K562 (cell line): ENCODE results near the gene LAPTM5. TPM values are rescaled to one million over a fixed set of nuclear protein-coding genes. Genes with fewer than 3 reads are reported as not detected.
A peak's percentile ranks its signal among the peaks of the same experiment; 100 is the strongest.

Source experiments
- ARID3B ChIP-seq: fragments of 250-450 bp; sonication (Bioruptor Pico); IDR thresholded peaks from 2 replicates; pipeline ENCODE4 v1.4.0; 2020; ENCODE audit warnings: borderline replicate concordance
- CREM ChIP-seq: IDR thresholded peaks from 2 replicates; pipeline ENCODE4 v1.6.1; 2014; ENCODE audit warnings: antibody characterized with exemption, low read depth
- ELF4 ChIP-seq: fragments of 450-650 bp; formaldehyde crosslinking; IDR thresholded peaks from 2 replicates; pipeline ENCODE4 v1.4.0; 2022; ENCODE audit warnings: missing genetic modification characterization
- EP400 ChIP-seq: fragments of 450-650 bp; IDR thresholded peaks from 2 replicates; pipeline ENCODE4 v1.6.1; 2017; ENCODE audit warnings: antibody characterized with exemption, mild to moderate bottlenecking, moderate library complexity
- GTF2B ChIP-seq: IDR thresholded peaks from 2 replicates; pipeline ENCODE4 v1.6.1; 2011; ENCODE audit not compliant: insufficient read length; ENCODE audit errors: extremely low read depth
- HEY1 ChIP-seq: fragments of 250-450 bp; sonication (Bioruptor Pico); IDR thresholded peaks from 2 replicates; pipeline ENCODE4 v1.5.0; 2020; ENCODE audit warnings: mild to moderate bottlenecking, moderate library complexity, borderline replicate concordance
- KLF1 ChIP-seq: fragments of 450-650 bp; IDR thresholded peaks from 2 replicates; pipeline ENCODE4 v1.6.1; 2016; ENCODE audit warnings: missing genetic modification characterization, missing compliant biosample characterization
- KLF6 ChIP-seq: fragments of 250-450 bp; sonication (Bioruptor Pico); IDR thresholded peaks from 2 replicates; pipeline ENCODE4 v1.4.0; 2020; ENCODE audit warnings: mild to moderate bottlenecking, moderate library complexity, borderline replicate concordance
- NONO ChIP-seq, 2 experiments: fragments of 200-400 bp in 1 of 2; fragments of 450-650 bp in 1 of 2; formaldehyde crosslinking in 1 of 2; IDR thresholded peaks; 2 replicates each; pipeline ENCODE4 v1.6.1; 2017; ENCODE audit warnings: low read depth in 2 of 2, mild to moderate bottlenecking in 2 of 2, moderate library complexity in 2 of 2, low read length in 1 of 2
- OTX1 ChIP-seq: fragments of 450-650 bp; formaldehyde crosslinking; IDR thresholded peaks from 2 replicates; pipeline ENCODE4 v1.4.0; 2022; ENCODE audit warnings: mild to moderate bottlenecking
- PHB2 ChIP-seq: fragments of 450-650 bp; IDR thresholded peaks from 2 replicates; pipeline ENCODE4 v1.6.1; 2017; ENCODE audit warnings: low read depth
- PHF21A ChIP-seq: fragments of 450-650 bp; IDR thresholded peaks from 2 replicates; pipeline ENCODE4 v1.6.1; 2017; ENCODE audit warnings: low read depth, borderline replicate concordance
- POLR2AphosphoS2 ChIP-seq: IDR thresholded peaks from 2 replicates; pipeline ENCODE4 v1.6.1; 2012; ENCODE audit warnings: low read length, improper control_type of control experiment
- RCOR1 ChIP-seq, 2 experiments: IDR thresholded peaks; 2 replicates each; pipeline ENCODE4 v1.6.1; 2012; ENCODE audit warnings: low read depth in 2 of 2, low read length in 2 of 2, borderline replicate concordance in 1 of 2, improper control_type of control experiment in 1 of 2
- SMARCC2 ChIP-seq: fragments of 450-650 bp; IDR thresholded peaks from 2 replicates; pipeline ENCODE4 v1.6.1; 2017; ENCODE audit warnings: antibody characterized with exemption, moderate library complexity, mild to moderate bottlenecking, low read depth
- TCFL5 ChIP-seq: fragments of 250-450 bp; sonication (Bioruptor Pico); conservative IDR thresholded peaks from 2 replicates; pipeline ENCODE4 v1.6.1; 2021; ENCODE audit warnings: mild to moderate bottlenecking, moderate library complexity, matching md5 sums
- TFAP4 ChIP-seq: sonication (generic); formaldehyde crosslinking; IDR thresholded peaks from 2 replicates; pipeline ENCODE4 v1.8.0; 2022; ENCODE audit warnings: missing genetic modification reagents, mild to moderate bottlenecking, moderate library complexity, borderline replicate concordance
- THRB ChIP-seq: fragments of 450-650 bp; formaldehyde crosslinking; conservative IDR thresholded peaks from 2 replicates; pipeline ENCODE4 v1.4.0; 2022; ENCODE audit warnings: mild to moderate bottlenecking, missing genetic modification characterization
- TOE1 ChIP-seq, 2 experiments: fragments of 450-650 bp in 1 of 2; sonication (generic) in 1 of 2; formaldehyde crosslinking in 1 of 2; IDR thresholded peaks; 2 replicates each; pipeline versions ENCODE4 v1.7.1 to v1.8.0; 2016 to 2022; ENCODE audit warnings: borderline replicate concordance in 2 of 2, mild to moderate bottlenecking in 2 of 2, antibody characterized with exemption in 1 of 2, inconsistent platforms in 1 of 2, low read depth in 1 of 2, missing genetic modification reagents in 1 of 2, moderate library complexity in 1 of 2
- ZNF146 ChIP-seq: IDR thresholded peaks from one replicate; pipeline ENCODE4 v1.6.1; 2018; ENCODE audit warnings: missing compliant biosample characterization; ENCODE audit not compliant: unreplicated experiment
- ZNF644 ChIP-seq: fragments of 200-800 bp; sonication (Bioruptor generic); IDR thresholded peaks from 2 replicates; pipeline ENCODE4 v1.6.1; 2016; ENCODE audit warnings: low read depth, missing genetic modification characterization, missing compliant biosample characterization
- ZNF707 ChIP-seq: fragments of 250-450 bp; sonication (Bioruptor Pico); conservative IDR thresholded peaks from 2 replicates; pipeline ENCODE4 v1.8.0; 2022; ENCODE audit warnings: inconsistent platforms, mild to moderate bottlenecking, moderate library complexity
- ZNF764 ChIP-seq: fragments of 250-450 bp; sonication (Bioruptor Pico); IDR thresholded peaks from 2 replicates; pipeline ENCODE4 v1.4.0; 2020; ENCODE audit warnings: low read depth, mild to moderate bottlenecking, moderate library complexity
- polyA plus RNA-seq, 8 experiments: library from polyadenylated mRNA; depleted of rRNA in 4 of 8; stranded (reverse) in 5 of 8; unstranded in 3 of 8; fragments of >200 nt; fragmentation: Nextera tagmentation in 2 of 8; fragmentation: Illumina TruSeq in 1 of 8; extraction: Ambion mirVana in 2 of 8; extraction: Trizol in 1 of 8; gene quantifications; 2 replicates each; pipeline versions ENCODE4 v1.2.1 to v1.2.3, GENCODE V29; 2011 to 2014; ENCODE audit warnings: inconsistent platforms in 1 of 8, missing spikeins in 1 of 8
- total RNA-seq, 7 experiments: library from RNA; depleted of rRNA in 6 of 7; stranded (reverse); fragments of >200 nt in 6 of 7; fragmentation: Illumina TruSeq in 2 of 7; extraction: Trizol in 2 of 7; gene quantifications; 2 replicates each; pipeline versions ENCODE4 v1.2.1 to v1.2.3, GENCODE V29; 2011 to 2021; ENCODE audit warnings: low replicate concordance in 1 of 7

The LAPTM5 gene
- total and polyA plus RNA-seq, 9 of the 15 experiments (the other 6 are each of a cell fraction or from before 2014, with no cell fraction given), result 2.4 to 47.3 (median 20.3) TPM

- TF ChIP-seq ZNF707, result no peak; the same call in 1 of the 2 replicates
- no peak for TF ChIP-seq KLF1
- TF ChIP-seq EP400, result no peak
- no peak for TF ChIP-seq HEY1
- TF ChIP-seq ARID3B (CRISPR knock-in tag), result 0 out of 2 replicates have a peak, but pooled peaks have one; percentile 71
- TF ChIP-seq GTF2B, result no peak
- no peak for TF ChIP-seq OTX1 (CRISPR knock-in tag)
- TF ChIP-seq TCFL5, result 0 out of 2 replicates have a peak, but pooled peaks have one; percentile 15
- TF ChIP-seq RCOR1 (IDR thresholded peaks at IDR 0.05; ENCODE audit: borderline replicate concordance in 1 of 2, low read depth in 2 of 2, low read length in 2 of 2), result peak; percentile 53 to 84
- no peak for TF ChIP-seq POLR2AphosphoS2
- no peak for TF ChIP-seq TOE1 (IDR thresholded peaks at IDR 0.05; ENCODE audit: borderline replicate concordance)
- TF ChIP-seq TOE1 (CRISPR knock-in tag; IDR thresholded peaks at IDR 0.05; ENCODE audit: borderline replicate concordance, low read depth), result no peak
- TF ChIP-seq CREM, result peak; percentile 44; the same call in 1 of the 2 replicates
- TF ChIP-seq ZNF644, result peak; percentile 70; the same call in 1 of the 2 replicates
- TF ChIP-seq THRB (CRISPR knock-in tag), result no peak
- TF ChIP-seq ZNF146, result no peak
- TF ChIP-seq KLF6 (CRISPR knock-in tag), result peak; percentile 64
- TF ChIP-seq PHB2, result no peak
- no peak for TF ChIP-seq SMARCC2
- no peak for TF ChIP-seq PHF21A
- no peak for TF ChIP-seq NONO (IDR thresholded peaks at IDR 0.05; ENCODE audit: low read depth in 2 of 2, low read length in 1 of 2)
- TF ChIP-seq ELF4 (CRISPR knock-in tag), result 0 out of 2 replicates have a peak, but pooled peaks have one; percentile 61
- peak; percentile 90; the same call in 1 of the 2 replicates for TF ChIP-seq TFAP4 (CRISPR knock-in tag)
- TF ChIP-seq ZNF764 (CRISPR knock-in tag), result no peak
Measured at GRCh38 chr1:30765556-30766434, 8.2 kb upstream of the LAPTM5 start (continued).
